Breast epithelium (tissue), 3 donors: ENCODE measurements around the gene ZNF865.

Experiments
- CTCF ChIP-seq, 3 donors: fragments of 450-650 bp; IDR thresholded peaks; one replicate each; pipeline ENCODE4 v1.5.1; 2016 to 2017; ENCODE audit warnings: antibody characterized with exemption in 3 of 3, mild to moderate bottlenecking in 3 of 3, moderate library complexity in 3 of 3
- POLR2A ChIP-seq: fragments of 450-650 bp; IDR thresholded peaks from one replicate; pipeline ENCODE4 v1.6.1; 2016; ENCODE audit warnings: antibody characterized with exemption, mild to moderate bottlenecking, moderate library complexity

DNA sequence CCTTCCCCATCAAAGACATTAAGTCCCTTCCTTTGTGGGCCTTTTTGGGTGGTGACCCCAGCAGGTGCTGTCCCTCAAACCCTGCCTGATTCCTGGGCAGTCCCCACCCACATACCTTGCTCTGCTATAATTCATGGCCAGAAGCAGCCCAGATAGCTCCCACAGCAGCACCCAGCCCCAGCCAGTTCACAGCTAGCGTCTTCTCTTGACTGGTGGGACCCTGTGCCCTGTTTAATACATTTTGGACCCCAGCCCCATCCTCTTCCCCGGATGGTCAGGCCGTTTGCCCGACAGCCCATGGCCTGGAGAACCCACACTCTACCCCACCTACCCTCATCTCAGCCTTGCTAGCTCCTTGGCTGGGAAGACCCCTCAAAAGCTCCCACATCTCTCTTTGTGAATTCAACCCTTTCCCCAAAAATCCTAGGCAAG, 44.7 kb downstream of the ZNF865 start:
- TF ChIP-seq POLR2A (no peak), CTCF (IDR thresholded peaks at IDR 0.05) (no peak)
